Keratinocyte (primary cell): ENCODE measurements around the gene ANKFY1. TPM values are rescaled to one million over a fixed set of nuclear protein-coding genes. Genes with fewer than 3 reads are reported as not detected.

Source experiments
- DNase-seq: peaks from one replicate; pipeline ENCODE4 v3.0.0-alpha.2; 2011; ENCODE audit warnings: low read depth, missing footprints, low spot score
- FAIRE-seq: peaks from 2 replicates; lab custom pipeline; 2011; peaks lifted over from hg19 to GRCh38; lab: Jason Lieb, UNC
- H2AFZ ChIP-seq: 2 replicates; pipeline ENCODE4 v1.6.0; 2012; ENCODE audit warnings: low read length, control low read depth, inconsistent platforms; ENCODE audit not compliant: control insufficient read depth
- H3K27ac ChIP-seq: 2 replicates; pipeline ENCODE4 v1.5.1; 2011; ENCODE audit warnings: low read length; ENCODE audit not compliant: control insufficient read depth, insufficient read depth
- H3K27me3 ChIP-seq: 3 replicates; pipeline ENCODE4 v1.6.0; 2011; ENCODE audit warnings: low read length; ENCODE audit not compliant: control insufficient read depth, insufficient read depth; ENCODE audit errors: extremely low read depth
- H3K36me3 ChIP-seq, 2 experiments: 2 replicates in 1 of 2; 3 replicates in 1 of 2; pipeline ENCODE4 v1.5.1; 2011; ENCODE audit warnings: low read length in 2 of 2, mild to moderate bottlenecking in 1 of 2; ENCODE audit not compliant: control insufficient read depth in 2 of 2, insufficient read depth in 2 of 2; ENCODE audit errors: extremely low read depth in 1 of 2
- H3K4me1 ChIP-seq: 3 replicates; pipeline ENCODE4 v1.5.1; 2011; ENCODE audit warnings: low read length; ENCODE audit not compliant: control insufficient read depth, insufficient read depth; ENCODE audit errors: extremely low read depth
- H3K4me2 ChIP-seq: 3 replicates; pipeline ENCODE4 v1.6.0; 2011; ENCODE audit warnings: low read depth, low read length; ENCODE audit not compliant: control insufficient read depth, insufficient read depth; ENCODE audit errors: extremely low read depth
- H3K4me3 ChIP-seq, 3 experiments: fragments of 200-600 bp in 1 of 3; sonication (generic) in 1 of 3; 2 replicates in 2 of 3; 3 replicates in 1 of 3; pipeline ENCODE4 v1.5.1; 2011 to 2016; ENCODE audit warnings: low read length in 3 of 3, mild to moderate bottlenecking in 3 of 3, control low read depth in 2 of 3, inconsistent platforms in 1 of 3, low read depth in 1 of 3, mixed read lengths in 1 of 3, mixed run types in 1 of 3, moderate library complexity in 1 of 3; ENCODE audit not compliant: control insufficient read depth in 2 of 3, insufficient read depth in 2 of 3; ENCODE audit errors: extremely low read depth in 1 of 3
- H3K79me2 ChIP-seq: 2 replicates; pipeline ENCODE4 v1.6.0; 2012; ENCODE audit warnings: low read length; ENCODE audit not compliant: control insufficient read depth, insufficient read depth
- H3K9ac ChIP-seq: 3 replicates; pipeline ENCODE4 v1.6.0; 2011; ENCODE audit warnings: low read length; ENCODE audit not compliant: control insufficient read depth, insufficient read depth; ENCODE audit errors: extremely low read depth
- H3K9me1 ChIP-seq: 3 replicates; pipeline ENCODE4 v1.6.0; 2011; ENCODE audit warnings: low read length; ENCODE audit not compliant: control insufficient read depth, insufficient read depth; ENCODE audit errors: extremely low read depth
- H3K9me3 ChIP-seq: 2 replicates; pipeline ENCODE4 v1.5.1; 2012; ENCODE audit warnings: low read depth, low read length; ENCODE audit not compliant: control insufficient read depth
- H4K20me1 ChIP-seq: 3 replicates; pipeline ENCODE4 v1.6.0; 2011; ENCODE audit warnings: low read length; ENCODE audit not compliant: control insufficient read depth, insufficient read depth; ENCODE audit errors: extremely low read depth
- CTCF ChIP-seq, 3 experiments: IDR thresholded peaks in 1 of 3; conservative IDR thresholded peaks in 1 of 3; optimal IDR thresholded peaks in 1 of 3; 2 replicates in 2 of 3; 3 replicates in 1 of 3; pipeline versions ENCODE3 to v1.5.1; 2011; ENCODE audit warnings: low read length in 3 of 3, mild to moderate bottlenecking in 3 of 3, moderate library complexity in 2 of 3, control low read depth in 1 of 3, inconsistent platforms in 1 of 3; ENCODE audit not compliant: insufficient read depth in 2 of 3; ENCODE audit errors: extremely low read depth in 1 of 3
- EZH2 ChIP-seq: IDR thresholded peaks from one replicate; pipeline ENCODE4 v1.6.1; 2012; ENCODE audit warnings: inconsistent platforms, mild to moderate bottlenecking, low read length, moderate library complexity
- dilution Hi-C: fragments of 300-500 bp; cut with MboI; formaldehyde crosslinking; loops from one replicate; pipeline ENCODE4 v1.7.0; 2020; ENCODE audit warnings: low sequenced_read_pairs; ENCODE audit not compliant: extremely low pct_ligation_motif_present
- polyA plus RNA-seq, 5 experiments: library from polyadenylated mRNA; depleted of rRNA in 3 of 5; stranded (reverse) in 3 of 5; stranded (forward) in 1 of 5; unstranded in 1 of 5; fragments of >200 nt; gene quantifications; 1 replicate in 1 of 5; 2 replicates in 3 of 5; 3 replicates in 1 of 5; pipeline versions ENCODE4 v1.2.1 to v1.2.3, GENCODE V29; 2011 to 2012; ENCODE audit warnings: missing spikeins in 2 of 5, low read depth in 1 of 5, low replicate concordance in 1 of 5

ANKFY1 gene
- polyA plus RNA-seq, 1 donor (not counting 4 experiments of a cell fraction or from before 2014, with no cell fraction given) = 27.0 TPM

- FAIRE-seq (no peak), DNase-seq (no peak)
- Histone ChIP-seq H3K27ac (no peak overlapping the region), H3K36me3 (peaks cover 8 to 11% of the 10 kb centered on the region in 2 experiments), H3K4me3 (no peak overlapping the region), H3K9me1 (no peaks in the 10 kb centered on the region), H3K4me1 (peaks cover 26% of the 10 kb centered on the region), H3K79me2 (peaks cover 4% of the 10 kb centered on the region), H3K4me2 (no peak overlapping the region), H2AFZ (no peak overlapping the region), H4K20me1 (no peaks in the 10 kb centered on the region), H3K9me3 (no peaks in the 10 kb centered on the region), H3K9ac (no peak overlapping the region), H3K27me3 (no peaks in the 10 kb centered on the region)
- TF ChIP-seq CTCF (optimal IDR thresholded peaks at IDR 0.05 in 1 of 3, IDR thresholded peaks at IDR 0.05 in 1 of 3, conservative IDR thresholded peaks at IDR 0.05 in 1 of 3; ENCODE audit: extremely low read depth in 1 of 3, insufficient read depth in 2 of 3, low read length in 3 of 3) (no peak), EZH2 (no peak)
- dilution Hi-C loops = no loop called here
Observed at GRCh38 chr17:4236456-4236855, 27.3 kb downstream of the ANKFY1 start.

- H3K4me3 ChIP-seq = no peak overlapping the region
- DNase-seq (no peak), FAIRE-seq (no peak)
- no peaks in the 10 kb centered on the region for H3K9me1 ChIP-seq
- H3K4me2 ChIP-seq = no peak overlapping the region
- H3K4me1 ChIP-seq = peaks cover 27% of the 10 kb centered on the region
- no peaks in the 10 kb centered on the region for H3K27me3 ChIP-seq
- H3K9ac ChIP-seq = no peak overlapping the region
- peaks cover 7 to 8% of the 10 kb centered on the region in 2 experiments for H3K36me3 ChIP-seq
- TF ChIP-seq EZH2 (no peak), CTCF (optimal IDR thresholded peaks at IDR 0.05 in 1 of 3, IDR thresholded peaks at IDR 0.05 in 1 of 3, conservative IDR thresholded peaks at IDR 0.05 in 1 of 3; ENCODE audit: extremely low read depth in 1 of 3, insufficient read depth in 2 of 3, low read length in 3 of 3) (no peak)
- no peaks in the 10 kb centered on the region for H4K20me1 ChIP-seq
- H3K27ac ChIP-seq = no peak overlapping the region
- no peak overlapping the region for H2AFZ ChIP-seq
- dilution Hi-C loops = no loop called here
- H3K79me2 ChIP-seq = peaks cover 4% of the 10 kb centered on the region
- no peaks in the 10 kb centered on the region for H3K9me3 ChIP-seq
Observed at GRCh38 chr17:4235372-4236279, 28.2 kb downstream of the ANKFY1 start.
